ENCODE results near the gene DTX3.
"Not testable (repeated sequence)": the region's sequence is repeated elsewhere in the genome, so short reads cannot be mapped to it uniquely, and the experiment has no call there.

Gene DTX3

DNA sequence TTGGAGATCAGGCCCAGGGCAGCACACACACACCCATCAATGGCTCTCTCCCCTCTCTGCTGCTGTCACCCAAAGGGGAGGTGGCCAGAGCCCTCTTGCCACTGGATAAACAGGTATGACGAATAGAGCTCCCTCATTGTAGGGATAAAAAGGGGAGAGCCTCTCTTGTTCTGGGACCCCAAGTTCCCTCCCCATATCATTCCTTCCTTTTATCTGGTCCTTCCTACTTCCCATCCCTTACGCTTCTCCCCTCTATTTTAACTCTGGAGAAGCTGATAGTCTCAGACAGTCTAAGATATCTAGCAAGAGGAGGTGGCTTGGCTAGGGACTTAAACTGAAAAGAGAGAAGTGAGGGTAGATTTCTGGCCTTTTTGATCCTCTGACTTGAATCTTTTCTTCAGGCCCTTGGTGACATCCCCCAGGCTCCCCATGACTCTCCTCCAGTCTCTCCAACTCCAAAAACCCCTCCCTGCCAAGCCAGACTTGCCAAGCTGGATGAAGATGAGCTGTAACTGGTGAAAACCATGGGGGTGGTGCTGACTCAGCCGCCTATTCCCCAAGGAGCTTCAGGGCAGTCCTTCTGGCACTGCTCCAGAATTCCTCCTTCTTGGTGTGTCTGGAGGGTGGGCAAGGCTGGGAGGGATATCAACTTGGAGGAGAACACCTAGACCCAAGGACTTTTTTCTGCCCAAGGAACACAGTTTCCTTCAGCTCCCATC lies 11.9 kb downstream of the DTX3 start:
- no peak for DNase-seq (ENCODE audit: low read depth)
- H3K4me3 ChIP-seq (ENCODE audit: low read length): no peak overlapping the region
- TF ChIP-seq, protein P1, sequence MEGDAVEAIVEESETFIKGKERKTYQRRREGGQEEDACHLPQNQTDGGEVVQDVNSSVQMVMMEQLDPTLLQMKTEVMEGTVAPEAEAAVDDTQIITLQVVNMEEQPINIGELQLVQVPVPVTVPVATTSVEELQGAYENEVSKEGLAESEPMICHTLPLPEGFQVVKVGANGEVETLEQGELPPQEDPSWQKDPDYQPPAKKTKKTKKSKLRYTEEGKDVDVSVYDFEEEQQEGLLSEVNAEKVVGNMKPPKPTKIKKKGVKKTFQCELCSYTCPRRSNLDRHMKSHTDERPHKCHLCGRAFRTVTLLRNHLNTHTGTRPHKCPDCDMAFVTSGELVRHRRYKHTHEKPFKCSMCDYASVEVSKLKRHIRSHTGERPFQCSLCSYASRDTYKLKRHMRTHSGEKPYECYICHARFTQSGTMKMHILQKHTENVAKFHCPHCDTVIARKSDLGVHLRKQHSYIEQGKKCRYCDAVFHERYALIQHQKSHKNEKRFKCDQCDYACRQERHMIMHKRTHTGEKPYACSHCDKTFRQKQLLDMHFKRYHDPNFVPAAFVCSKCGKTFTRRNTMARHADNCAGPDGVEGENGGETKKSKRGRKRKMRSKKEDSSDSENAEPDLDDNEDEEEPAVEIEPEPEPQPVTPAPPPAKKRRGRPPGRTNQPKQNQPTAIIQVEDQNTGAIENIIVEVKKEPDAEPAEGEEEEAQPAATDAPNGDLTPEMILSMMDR (conservative IDR thresholded peaks at IDR 0.05; ENCODE audit: low read depth, low read length): no peak

DNA sequence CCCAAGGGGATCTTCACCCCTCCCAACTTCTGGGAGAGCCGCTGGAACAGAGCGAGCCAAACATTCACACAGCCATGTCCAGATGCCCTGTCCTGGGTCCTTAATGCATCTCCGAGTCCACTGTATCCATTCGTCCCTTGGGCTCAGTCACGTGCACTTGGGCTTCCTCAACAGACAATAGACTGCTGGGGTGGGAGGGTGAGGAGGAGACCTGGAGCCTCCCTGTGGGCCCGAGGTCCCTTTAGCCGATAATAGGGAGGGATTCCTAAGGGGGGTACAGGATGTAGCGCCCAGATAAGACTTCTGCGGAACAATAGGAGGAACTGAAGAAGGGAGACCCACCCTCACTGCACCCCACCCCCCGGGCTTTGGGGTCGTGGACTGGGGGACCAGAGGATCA lies 13.3 kb downstream of the DTX3 start:
- TF ChIP-seq, protein P1 (conservative IDR thresholded peaks at IDR 0.05; ENCODE audit: low read depth, low read length): no peak
- no peak overlapping the region for H3K4me3 ChIP-seq (ENCODE audit: low read length)
- DNase-seq (ENCODE audit: low read depth): no peak

DNA sequence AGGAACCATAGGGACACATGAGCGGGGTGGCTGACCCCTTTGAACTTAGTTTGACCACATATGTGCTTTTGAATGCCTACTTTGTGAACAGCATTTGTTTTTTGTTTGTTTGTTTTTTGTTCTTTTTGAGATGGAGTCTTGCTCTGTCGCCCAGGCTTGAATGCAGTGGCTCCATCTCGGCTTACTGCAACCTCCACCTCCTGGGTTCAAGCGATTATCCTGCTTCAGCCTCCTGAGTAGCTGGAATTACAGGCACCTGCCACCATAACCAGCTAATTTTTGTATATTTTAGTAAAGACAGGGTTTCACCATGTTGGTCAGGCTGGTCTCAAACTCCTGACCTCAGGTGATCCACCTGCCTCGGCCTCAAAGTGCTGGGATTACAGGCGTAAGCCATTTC lies 13.8 kb downstream of the DTX3 start:
- not testable (repeated sequence) for H3K4me3 ChIP-seq (ENCODE audit: low read length)

DNA sequence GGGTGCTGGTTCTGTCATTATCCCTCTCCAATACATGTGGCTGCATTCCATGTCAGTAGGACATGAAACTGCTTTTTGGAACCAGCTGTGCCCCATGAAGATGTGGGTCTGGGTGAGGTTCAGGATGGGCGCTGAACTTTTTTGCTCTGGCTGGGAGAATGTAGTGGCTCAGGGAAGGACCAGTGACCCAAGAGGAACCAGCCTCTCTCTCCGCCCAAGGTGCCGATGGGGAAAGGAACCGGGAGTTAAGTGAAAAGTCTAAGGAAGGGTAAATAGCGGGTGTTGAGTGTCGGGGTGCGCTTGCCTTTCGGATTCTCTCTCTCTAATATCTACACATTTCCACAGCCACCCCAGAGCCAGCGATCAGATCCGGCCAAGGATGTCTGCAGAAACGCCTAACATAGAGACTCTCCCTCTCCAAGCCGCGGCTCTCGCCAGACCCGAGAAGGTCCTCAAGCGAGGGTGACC lies 14.4 kb downstream of the DTX3 start:
- DNase-seq (ENCODE audit: low read depth): no peak
- H3K4me3 ChIP-seq (ENCODE audit: low read length): no peak overlapping the region
- TF ChIP-seq, protein P1 (conservative IDR thresholded peaks at IDR 0.05; ENCODE audit: low read depth, low read length): no peak

More for the DNA sequence above, 13.8 kb downstream of the DTX3 start:
- DNase-seq (ENCODE audit: low read depth): not testable (repeated sequence)

DNA sequence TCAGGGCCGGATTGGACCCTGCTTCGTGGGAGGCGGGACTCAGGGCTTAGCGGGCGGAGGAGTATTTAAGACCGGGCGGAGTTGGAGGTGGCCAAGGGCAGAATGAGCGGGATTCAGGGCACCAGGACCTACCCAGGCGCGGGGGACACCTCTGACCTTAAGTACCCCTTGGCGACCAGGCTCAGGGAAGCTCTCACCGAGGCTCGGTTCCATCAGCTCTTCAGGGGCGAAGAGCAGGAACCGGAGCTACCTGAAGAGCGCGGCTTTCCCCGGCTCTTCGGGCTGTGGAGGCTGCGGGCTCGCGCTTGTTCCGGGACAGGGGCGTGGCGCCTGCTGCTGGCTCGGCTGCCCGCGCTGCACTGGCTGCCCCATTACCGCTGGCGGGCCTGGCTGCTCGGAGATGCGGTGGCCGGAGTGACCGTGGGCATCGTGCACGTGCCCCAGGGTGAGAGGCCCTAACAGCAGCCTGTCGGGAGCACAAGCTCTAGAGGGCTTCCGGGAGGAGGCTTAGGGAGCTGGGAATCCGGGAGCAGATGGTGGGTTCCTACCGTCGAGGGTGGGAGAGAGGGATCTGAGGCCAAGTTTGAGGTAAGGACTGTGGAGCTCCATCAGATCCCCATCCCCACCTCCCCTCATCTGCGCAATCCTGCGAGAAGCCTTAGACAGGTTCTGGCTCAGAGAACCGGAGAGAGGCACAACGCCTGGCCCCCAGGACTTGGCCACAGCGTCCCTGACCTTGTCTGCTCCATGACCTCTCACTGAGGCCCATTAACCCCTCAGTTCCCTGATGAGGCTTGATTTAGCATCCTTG lies 15.0 kb downstream of the DTX3 start:
- TF ChIP-seq, protein P1 (conservative IDR thresholded peaks at IDR 0.05; ENCODE audit: low read depth, low read length): no peak
- no peak overlapping the region for H3K4me3 ChIP-seq (ENCODE audit: low read length)
- DNase-seq (ENCODE audit: low read depth): no peak

- H3K4me3 ChIP-seq (ENCODE audit: low read length): no peak overlapping the region
- TF ChIP-seq, protein P1 (conservative IDR thresholded peaks at IDR 0.05; ENCODE audit: low read depth, low read length): no peak
- no peak for DNase-seq (ENCODE audit: low read depth)
These were observed 15.8 kb downstream of the DTX3 start for GRCh38 chr12:57620245-57620935.

- no peak for DNase-seq (ENCODE audit: low read depth)
- peak overlapping the region; percentile 35 for H3K4me3 ChIP-seq (ENCODE audit: low read length)
- TF ChIP-seq, protein P1 (conservative IDR thresholded peaks at IDR 0.05; ENCODE audit: low read depth, low read length): no peak
These were observed 16.4 kb downstream of the DTX3 start for GRCh38 chr12:57620936-57621496.
